Measurements from ENCODE around the gene MEIS3.
"Not testable (repeated sequence)": the region's sequence is repeated elsewhere in the genome, so short reads cannot be mapped to it uniquely, and the experiment has no call there.

MEIS3 gene

GRCh38 chr19:47386582-47386981 is 32.7 kb downstream of the MEIS3 start:
- not testable (repeated sequence) for DNase-seq (ENCODE audit: low read depth in 2 of 2)

- not testable (repeated sequence) for DNase-seq (ENCODE audit: low read depth in 2 of 2)
Measured at GRCh38 chr19:47384533-47384932, 34.8 kb downstream of the MEIS3 start.

DNA sequence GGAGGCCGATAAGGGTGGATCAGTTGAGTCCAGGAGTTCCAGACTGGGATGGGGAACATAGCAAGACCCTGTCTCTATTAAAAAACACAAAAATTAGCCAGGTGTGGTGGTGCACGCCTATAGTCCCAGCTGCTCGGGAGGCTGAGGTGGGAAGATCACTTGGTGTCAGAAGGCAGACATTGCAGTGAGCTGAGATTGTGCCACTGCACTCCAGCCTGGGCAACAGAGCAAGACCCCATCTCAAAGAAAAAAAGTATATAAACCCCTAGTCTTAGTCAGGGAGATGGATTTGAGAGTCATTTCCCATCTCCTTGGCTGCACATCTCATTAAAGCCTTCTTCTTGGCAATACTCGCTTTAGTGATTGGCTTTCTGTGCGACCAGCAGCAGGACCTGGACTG is 35.4 kb downstream of the MEIS3 start:
- DNase-seq (ENCODE audit: low read depth in 2 of 2), result not testable (repeated sequence)

DNA sequence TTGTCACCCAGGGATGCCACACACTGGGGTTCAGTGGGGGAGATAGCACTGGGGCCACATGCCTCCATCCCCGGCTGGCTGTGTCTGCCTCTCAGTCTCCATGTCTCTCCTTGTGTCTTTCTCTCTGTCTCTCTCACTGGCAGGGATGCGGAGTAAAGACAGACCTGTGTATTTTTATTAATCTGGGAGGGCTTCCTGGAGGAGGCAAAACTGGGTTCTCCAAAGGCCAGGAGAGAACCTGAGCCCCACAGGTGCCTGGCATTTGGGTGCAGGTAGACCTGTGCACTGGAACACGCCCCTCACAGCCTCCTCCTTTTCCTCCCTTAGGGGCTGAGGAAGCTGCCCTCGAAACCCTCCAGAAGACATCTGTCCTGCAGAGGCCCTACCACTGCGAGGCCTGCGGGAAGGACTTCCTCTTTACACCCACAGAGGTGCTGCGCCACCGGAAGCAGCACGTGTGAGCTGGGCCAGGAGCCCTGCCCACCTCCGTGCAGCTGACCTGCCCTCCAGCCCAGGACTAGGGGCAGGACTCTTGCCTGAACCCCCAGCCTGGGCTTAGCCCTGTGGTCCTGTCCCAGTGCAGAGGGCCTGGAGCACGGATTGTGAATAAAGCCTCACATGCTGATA is 37.6 kb downstream of the MEIS3 start:
- no peak for DNase-seq (ENCODE audit: low read depth in 2 of 2)

DNA sequence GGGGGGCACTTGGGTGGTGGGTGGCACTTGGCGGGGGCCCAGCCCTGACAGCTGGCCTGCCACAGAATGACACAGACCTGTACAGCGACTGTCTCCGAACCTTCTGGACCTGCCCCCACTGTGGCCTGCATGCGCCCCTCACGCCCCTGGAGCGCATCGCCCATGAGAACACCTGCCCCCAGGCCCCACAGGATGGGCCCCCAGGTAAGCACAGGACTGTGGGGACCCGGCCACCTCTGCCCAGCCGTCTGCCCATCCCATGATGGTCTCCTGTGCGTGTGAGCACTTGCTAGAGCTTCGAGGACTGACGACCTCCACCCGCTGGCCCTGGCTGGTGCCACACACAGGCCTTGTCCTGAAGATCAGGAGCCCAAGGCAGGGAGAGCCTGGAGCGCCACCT is 38.2 kb downstream of the MEIS3 start:
- no peak for DNase-seq (ENCODE audit: low read depth in 2 of 2)

GRCh38 chr19:47380559-47380958 is 38.8 kb downstream of the MEIS3 start:
- no peak for DNase-seq (ENCODE audit: low read depth in 2 of 2)

- DNase-seq (ENCODE audit: low read depth in 2 of 2), result no peak
Measured at GRCh38 chr19:47379381-47379938, 39.9 kb downstream of the MEIS3 start.

DNA sequence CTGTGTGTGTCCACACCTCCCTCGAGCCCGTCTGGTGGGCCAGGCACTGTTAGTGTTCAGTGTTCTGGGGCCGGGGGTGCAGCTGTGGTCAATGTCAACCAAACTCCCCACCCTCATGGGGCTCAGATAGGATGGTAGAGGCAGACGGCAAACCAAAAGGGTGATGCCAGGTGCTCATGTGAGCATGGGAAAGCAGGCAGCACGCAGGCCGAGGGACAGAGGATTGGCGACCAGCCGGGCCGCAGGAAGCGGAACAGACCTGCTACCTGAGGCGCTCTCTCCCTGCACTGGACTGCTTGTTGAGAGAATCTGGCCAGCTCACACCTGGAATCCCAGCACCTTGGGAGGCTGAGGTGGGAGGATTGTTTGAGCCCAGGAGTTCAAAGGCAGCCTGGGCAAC is 41.1 kb downstream of the MEIS3 start:
- DNase-seq (ENCODE audit: low read depth in 2 of 2), result no peak

- DNase-seq (ENCODE audit: low read depth in 2 of 2), result no peak
Measured at GRCh38 chr19:47377801-47378200, 41.5 kb downstream of the MEIS3 start.

DNA sequence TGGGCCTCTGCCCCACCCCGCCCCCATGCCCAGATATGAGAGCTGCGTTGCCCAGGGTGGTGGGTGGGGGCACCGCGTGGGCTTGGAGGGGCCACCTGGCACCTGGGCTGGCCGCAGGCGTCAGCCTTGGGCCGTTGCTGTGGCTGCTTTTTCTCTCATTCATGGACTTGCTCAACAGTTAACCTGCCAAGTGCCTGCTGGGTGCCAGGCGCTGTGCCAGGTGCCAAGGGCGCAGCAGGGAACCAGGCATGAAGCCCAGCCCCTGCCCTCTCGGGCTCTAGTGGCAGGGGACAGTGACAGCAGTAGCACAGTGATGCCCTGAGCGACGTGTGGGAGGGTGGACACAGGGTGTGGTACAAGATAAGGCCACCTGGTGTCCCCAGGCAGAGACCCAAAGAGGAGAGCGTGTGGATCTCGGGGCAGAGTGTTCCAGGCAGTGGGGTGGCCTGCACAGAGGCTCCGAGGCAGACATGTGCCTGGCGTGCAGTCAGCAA is 42.1 kb downstream of the MEIS3 start:
- no peak for DNase-seq (ENCODE audit: low read depth in 2 of 2)

- DNase-seq (ENCODE audit: low read depth in 2 of 2), result no peak
Measured at GRCh38 chr19:47376589-47377144, 42.7 kb downstream of the MEIS3 start.

DNA sequence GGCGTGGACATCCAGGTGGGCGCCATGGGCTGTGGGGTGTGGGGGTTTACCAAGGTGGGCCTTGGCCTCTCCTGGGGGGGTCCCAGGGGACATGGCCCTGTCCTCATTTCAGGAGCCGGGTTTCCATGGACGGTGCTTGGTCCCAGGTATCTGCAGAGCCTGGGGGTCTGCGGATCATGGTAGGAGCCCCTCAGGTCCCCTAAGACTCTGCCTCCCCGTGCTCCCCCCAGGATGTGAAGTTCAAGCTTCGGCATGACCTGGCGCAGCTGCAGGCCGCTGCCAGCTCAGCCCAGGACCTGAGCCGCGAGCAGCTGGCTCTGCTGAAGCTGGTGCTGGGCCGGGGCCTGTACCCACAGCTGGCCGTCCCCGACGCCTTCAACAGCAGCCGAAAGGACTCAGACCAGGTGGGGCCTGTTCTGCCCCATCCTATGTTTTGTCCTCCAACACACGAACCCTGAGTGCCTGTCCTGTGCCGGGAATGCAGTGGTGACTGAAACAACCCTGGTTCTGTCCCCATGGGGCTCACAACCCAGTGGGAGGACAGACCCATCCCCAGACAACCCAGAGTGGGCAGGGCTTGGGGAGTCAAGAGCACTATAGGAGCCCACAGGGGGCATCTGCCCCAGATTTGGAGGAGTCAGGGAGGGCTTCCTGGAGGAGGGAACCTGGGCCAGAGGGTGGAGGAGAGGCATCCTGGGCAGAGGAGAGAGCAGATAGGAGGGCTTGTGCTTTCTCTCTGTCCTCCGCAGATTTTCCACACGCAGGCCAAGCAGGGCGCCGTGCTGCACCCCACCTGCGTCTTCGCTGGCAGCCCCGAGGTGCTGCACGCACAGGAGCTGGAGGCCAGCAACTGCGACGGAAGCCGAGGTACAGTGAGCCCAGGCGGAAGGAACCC is 43.4 kb downstream of the MEIS3 start:
- DNase-seq (ENCODE audit: low read depth in 2 of 2), result no peak

DNA sequence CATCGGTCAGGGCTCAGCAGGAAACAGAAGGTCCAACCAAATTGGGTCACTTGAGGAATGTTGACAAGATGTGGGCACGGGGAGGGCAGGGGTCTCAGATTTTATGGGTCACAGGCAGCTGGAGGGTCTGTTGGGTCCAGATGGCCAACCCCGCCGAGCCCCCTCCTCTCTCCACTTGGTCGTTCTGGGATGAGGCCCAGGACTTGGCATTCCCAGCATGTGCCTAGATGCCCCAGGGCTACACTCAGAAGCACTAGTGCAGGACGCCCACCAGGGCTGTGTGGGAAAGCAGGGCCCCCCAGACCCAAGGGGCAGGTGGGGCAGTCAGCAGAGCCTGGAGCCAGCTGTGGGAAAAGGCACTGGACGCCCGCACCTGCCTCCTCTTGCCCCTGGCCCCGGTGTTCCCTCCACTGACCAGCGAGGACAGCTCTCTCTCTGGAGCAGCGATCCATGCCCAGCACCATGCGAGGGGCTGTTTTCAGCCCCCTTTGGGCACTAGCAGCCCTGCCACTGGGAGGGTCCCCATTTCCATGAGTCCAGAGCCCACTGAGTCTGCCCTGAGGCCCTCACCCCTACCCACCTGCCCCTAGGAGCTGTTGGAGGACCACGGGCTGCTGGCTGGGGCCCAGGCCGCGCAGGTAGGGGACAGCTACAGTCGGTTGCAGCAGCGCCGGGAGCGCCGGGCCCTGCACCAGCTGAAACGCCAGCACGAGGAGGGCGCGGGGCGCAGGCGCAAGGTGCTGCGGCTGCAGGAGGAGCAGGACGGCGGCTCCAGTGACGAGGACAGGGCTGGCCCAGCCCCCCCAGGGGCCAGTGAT is 44.2 kb downstream of the MEIS3 start:
- no peak for DNase-seq (ENCODE audit: low read depth in 2 of 2)

GRCh38 chr19:47373246-47374240 is 45.8 kb downstream of the MEIS3 start:
- no peak for DNase-seq (ENCODE audit: low read depth in 2 of 2)

GRCh38 chr19:47372603-47373002 is 46.7 kb downstream of the MEIS3 start:
- no peak for DNase-seq (ENCODE audit: low read depth in 2 of 2)

GRCh38 chr19:47371261-47371660 is 48.1 kb downstream of the MEIS3 start:
- DNase-seq (ENCODE audit: low read depth in 2 of 2), result no peak

DNA sequence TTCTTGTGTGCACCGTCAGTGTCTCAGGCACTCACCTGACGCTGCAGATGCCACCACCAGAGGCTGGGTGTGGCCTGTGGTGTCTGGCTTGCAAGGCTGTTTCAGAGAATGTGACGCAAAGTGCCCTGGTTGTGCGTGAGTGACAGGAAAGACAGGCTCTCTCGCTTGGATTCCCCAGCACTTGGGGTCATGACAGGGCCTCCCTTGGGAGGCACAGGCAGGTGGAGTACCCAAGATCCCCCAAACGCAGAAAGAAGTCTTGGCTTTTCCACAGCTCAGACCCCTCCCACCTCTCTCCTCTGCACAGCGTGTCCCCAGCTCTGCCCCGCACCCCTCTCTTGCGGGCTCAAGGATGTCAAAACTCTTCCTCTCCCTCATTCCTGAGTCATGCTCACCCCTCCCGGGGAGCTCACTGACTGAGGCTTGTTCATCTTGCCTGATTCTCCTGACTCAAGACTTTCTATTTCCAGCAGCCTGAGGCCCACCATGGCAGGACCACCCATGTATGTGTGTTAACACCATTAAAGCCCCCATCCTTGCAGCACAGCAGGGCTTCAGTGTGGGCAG is 49.2 kb downstream of the MEIS3 start:
- DNase-seq (ENCODE audit: low read depth in 2 of 2), result no peak

- not testable (repeated sequence) for DNase-seq (ENCODE audit: low read depth in 2 of 2)
Measured at GRCh38 chr19:47365455-47365854, 53.9 kb downstream of the MEIS3 start.

GRCh38 chr19:47363758-47364531 is 55.4 kb downstream of the MEIS3 start:
- DNase-seq (ENCODE audit: low read depth in 2 of 2), result no peak

Data from activated CD8-positive, alpha-beta memory T cell treated with anti-CD3 and anti-CD28 coated beads for 4 hours (primary cell).